Activated CD8-positive, alpha-beta memory T cell treated with anti-CD3 and anti-CD28 coated beads for 24 hours (primary cell): Measurements from ENCODE around the gene BEND3.
"Not testable (repeated sequence)": the region's sequence is repeated elsewhere in the genome, so short reads cannot be mapped to it uniquely, and the experiment has no call there.

Source experiments
- DNase-seq: peaks from one replicate; pipeline ENCODE4 v3.0.0-alpha.2; 2020

BEND3 gene

GRCh38 chr6:107114926-107115694 lies at the start of gene BEND3:
BEND3 (minus strand) TSS chr6:107115515; CDS start chr6:107099285, 16,230 bp downstream.
- DNase-seq: peak; percentile 79

DNA sequence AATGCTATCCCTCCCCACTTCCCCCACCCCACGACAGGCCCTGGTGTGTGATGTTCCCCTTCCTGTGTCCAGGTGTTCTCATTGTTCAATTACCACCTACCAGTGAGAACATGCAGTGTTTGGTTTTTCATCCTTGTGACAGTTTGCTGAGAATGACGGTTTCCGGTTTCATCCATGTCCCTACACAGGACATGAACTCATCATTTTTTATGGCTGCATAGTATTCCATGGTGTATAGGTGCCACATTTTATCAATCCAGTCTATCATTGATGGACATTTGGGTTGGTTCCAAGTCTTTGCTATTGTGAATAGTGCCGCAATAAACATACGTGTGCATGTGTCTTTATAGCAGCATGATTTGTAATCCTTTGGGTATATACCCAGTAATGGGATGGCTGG lies 49.0 kb upstream of the BEND3 start:
- DNase-seq: not testable (repeated sequence)

- DNase-seq: no peak
Observed at GRCh38 chr6:107161521-107161920, 46.2 kb upstream of the BEND3 start.

DNA sequence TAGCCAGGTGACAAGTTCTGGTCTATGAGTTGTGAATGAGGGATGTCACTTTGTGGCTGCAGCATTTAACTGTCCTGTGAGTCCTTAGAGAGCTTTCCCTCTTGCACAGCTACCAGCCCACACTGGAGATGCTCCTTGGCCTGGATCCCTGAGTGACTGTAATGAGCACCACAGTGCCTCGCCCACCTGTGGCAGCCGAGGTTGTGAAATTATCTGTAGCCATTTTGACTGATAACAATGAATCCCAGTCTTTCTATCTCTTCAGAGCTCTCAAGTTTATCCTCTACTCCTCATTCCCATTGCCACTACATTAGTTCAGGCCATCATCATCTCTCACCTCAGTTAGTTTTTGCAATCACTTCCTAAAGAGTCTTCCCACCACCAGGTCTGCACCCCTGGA lies 41.3 kb upstream of the BEND3 start:
- DNase-seq: no peak

GRCh38 chr6:107154801-107155160 lies 39.5 kb upstream of the BEND3 start:
- no peak for DNase-seq

GRCh38 chr6:107154131-107154800 lies 39.0 kb upstream of the BEND3 start:
- DNase-seq: no peak

- no peak for DNase-seq
Observed at GRCh38 chr6:107152638-107153430, 37.5 kb upstream of the BEND3 start.

GRCh38 chr6:107144666-107145065 lies 29.4 kb upstream of the BEND3 start:
- DNase-seq: no peak

DNA sequence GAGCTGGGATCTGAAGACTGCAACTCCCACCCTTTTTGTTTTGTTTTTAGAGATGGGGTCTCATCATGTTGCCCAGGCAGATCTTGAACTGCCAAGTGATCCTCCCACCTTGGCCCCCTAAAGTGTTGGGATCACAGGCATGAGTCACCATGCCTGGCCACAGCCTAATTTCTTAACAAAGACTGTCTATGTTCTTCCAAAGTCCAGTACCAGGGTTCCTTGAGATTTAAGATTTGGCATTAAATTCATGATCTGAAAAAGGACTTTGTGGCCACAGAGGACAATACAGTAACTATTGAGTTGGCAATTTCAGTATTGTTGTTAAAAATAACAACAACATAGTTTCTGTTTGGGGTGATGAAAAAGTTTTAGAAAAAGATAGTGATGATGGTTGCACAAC lies 28.7 kb upstream of the BEND3 start:
- no peak for DNase-seq

DNA sequence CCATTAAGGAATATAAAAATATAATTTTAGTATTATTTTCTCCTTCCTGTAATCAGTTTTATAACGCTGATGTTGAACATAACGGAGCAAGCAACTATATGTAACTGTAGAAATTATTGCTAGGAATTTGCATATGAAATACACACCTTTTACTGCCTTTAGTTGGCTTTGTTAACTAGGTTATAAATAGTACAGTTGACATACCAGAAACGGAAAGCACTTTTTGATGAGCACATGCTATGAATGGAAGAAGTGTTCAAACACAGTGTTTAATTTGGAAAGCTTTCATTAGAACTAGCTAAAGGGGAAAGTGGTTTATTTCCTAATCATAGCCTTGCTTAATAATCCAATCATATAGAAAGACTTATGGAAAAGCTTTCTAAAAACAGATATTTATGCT lies 25.3 kb upstream of the BEND3 start:
- DNase-seq: no peak

DNA sequence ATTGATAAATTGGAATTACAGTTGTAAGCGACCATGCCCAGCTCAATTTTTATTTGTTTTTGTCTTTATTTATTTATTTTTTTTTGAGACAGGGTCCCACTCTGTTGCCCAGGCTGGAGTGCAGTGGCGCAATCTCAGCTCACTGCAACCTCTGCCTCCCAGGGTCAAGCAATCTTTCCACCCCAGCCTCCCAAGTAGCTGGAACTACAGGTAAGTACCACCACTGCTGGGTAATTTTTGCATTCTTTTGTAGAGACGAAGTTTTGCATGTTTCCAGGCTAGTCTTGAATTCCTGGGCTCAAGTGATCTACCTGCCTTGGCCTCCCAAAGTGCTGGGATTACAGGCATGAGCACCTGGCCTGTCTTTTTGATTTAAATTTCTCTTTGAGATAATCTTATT lies 21.0 kb upstream of the BEND3 start:
- not testable (repeated sequence) for DNase-seq

- not testable (repeated sequence) for DNase-seq
Observed at GRCh38 chr6:107135048-107135680, 19.8 kb upstream of the BEND3 start.

GRCh38 chr6:107132330-107132954 lies 17.1 kb upstream of the BEND3 start:
- peak; percentile 60 for DNase-seq

GRCh38 chr6:107129370-107129925 lies 14.1 kb upstream of the BEND3 start:
- no peak for DNase-seq

DNA sequence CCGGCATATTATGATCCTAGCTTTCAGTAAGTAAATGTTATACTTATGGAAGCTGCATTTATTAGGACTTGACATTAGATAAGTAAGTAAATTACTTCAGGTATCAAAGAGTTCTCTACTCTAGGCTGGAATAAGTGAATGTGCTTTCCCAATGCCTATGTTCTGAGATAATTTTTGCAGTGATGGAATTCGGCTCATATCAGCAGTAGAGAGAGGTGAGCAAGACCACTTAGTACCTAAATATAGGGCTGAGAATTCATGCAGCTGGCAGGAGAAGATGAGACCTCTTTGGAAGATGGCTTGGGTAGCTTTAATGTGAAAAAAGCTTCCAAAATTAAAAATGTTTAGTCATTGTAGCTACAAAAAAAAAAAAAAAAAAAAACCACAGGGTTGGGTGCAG lies 13.3 kb upstream of the BEND3 start:
- DNase-seq: no peak

- DNase-seq: no peak
Observed at GRCh38 chr6:107128175-107128574, 12.9 kb upstream of the BEND3 start.

DNA sequence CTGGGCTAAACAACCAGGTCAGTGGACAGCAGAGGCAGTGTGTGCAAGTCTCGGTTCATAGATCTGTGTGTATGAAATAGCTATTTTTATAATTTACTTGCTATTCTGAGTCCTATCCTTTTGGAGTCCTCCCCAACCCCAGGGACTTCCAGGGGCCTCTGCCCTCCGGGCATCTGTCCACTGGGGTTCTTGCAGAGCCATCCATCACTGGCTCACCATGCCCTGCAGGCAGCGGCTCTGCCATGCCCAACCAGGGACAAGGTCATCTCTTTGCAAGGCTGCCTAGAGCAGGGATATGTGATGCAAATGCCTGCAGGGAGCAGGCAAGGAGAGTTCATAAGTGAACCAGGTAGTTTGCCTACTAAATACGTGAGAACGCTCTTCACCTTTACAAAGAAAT lies 10.5 kb upstream of the BEND3 start:
- peak; percentile 47 for DNase-seq

GRCh38 chr6:107124934-107125348 lies 9.6 kb upstream of the BEND3 start:
- DNase-seq: peak; percentile 35

DNA sequence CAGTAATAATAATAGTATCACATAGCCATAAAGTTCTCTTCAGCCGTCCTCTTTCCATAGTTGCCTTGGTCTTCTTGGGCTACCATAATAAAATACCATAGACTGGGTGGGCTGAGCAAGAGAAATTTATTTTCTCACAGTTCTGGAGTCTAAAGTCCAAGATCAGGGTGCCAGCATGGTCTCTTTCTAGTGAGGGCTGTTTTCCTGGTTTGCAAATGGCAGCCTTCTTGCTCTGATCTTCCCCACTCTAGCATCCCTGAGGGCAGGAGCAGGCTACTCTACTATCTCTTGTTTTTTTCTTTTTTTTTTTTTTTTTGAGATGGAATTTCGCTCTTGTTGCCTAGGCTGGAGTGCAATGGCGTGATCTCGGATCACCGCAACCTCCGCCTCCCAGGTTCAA lies 8.2 kb upstream of the BEND3 start:
- DNase-seq: no peak

- peak; percentile 13 for DNase-seq
Observed at GRCh38 chr6:107122748-107123147, 7.4 kb upstream of the BEND3 start.

DNA sequence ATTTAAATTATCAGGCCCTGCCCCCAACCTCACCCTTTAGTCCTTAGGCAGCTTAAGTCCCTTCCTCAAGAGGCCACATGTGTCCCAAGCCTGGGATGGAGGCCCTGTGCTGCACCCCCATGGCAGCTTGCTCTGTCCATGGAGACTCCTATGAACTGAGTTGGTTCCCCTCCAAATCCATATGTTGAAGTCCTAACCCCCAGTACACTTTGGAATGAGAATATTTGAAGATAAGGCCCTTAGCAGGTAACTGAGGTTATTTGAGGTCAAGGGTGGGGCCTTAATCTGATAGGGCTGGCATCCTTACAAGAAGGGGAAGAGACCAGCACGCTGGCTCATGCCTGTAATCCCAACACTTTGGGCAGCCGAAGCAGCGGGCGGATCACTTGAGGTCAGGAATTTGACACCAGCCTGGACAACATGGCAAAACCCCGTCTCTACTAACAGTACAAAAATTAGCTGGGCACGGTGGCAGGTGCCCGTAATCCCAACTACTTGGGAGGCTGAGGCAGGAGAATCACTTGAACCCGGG lies 6.7 kb upstream of the BEND3 start:
- DNase-seq: peak; percentile 32

GRCh38 chr6:107121266-107121665 lies 6.0 kb upstream of the BEND3 start:
- no peak for DNase-seq
